ENCODE results near the gene MXD1.
"Not testable (repeated sequence)": the region's sequence is repeated elsewhere in the genome, so short reads cannot be mapped to it uniquely, and the experiment has no call there.

MXD1 gene

GRCh38 chr2:69946351-69947324 is 31.7 kb downstream of the MXD1 start:
- Histone ChIP-seq H3K27ac (ENCODE audit: low read depth, low read length) (no peak overlapping the region), H3K4me1 (ENCODE audit: insufficient read depth, low read length) (0 out of 2 replicates have a peak, but pooled peaks cover 5% of the 10 kb centered on the region), H3K4me3 (ENCODE audit: low read length) (no peak overlapping the region), H3K27me3 (ENCODE audit: insufficient read depth, low read length) (no peaks in the 10 kb centered on the region), H3K9me3 (ENCODE audit: insufficient read depth, low read depth, low read length) (no peaks in the 10 kb centered on the region), H3K36me3 (ENCODE audit: insufficient read depth, low read length) (no peaks in the 10 kb centered on the region), H3K9ac (ENCODE audit: low read depth, low read length) (no peak overlapping the region)
- WGBS, result 87% methylated on average over 13 of the region's 13 CpGs

DNA sequence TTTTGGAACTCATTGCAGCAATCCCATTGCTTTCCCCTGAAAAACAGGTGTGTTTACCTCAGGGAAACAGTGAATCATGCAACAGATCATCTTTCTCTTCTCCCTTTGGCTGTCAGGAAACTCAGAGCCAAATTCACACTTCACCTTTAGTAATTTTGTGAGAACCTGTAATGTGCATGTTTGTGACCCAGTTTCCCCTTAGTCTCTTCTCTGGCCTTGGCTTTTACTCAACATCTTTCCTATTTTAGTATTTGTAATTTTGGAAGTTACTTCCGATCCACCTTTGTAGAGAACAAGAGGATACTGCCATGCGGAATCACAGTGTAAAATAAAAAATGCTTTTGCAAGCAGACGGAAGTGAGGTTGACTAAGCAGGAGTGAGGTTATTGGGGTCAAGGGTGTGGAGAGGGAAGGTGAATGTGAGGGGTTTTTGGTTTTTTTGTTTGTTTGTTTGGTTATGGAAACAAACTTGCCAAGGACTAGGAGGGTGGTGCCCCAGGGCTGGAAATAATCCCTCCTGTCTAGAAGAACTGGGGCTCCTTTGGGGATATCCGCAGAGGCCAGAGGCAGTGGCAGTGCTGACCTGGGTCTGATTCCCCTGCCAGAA is 32.5 kb downstream of the MXD1 start:
- Histone ChIP-seq H3K27ac (ENCODE audit: low read depth, low read length) (no peak overlapping the region), H3K4me1 (ENCODE audit: insufficient read depth, low read length) (0 out of 2 replicates have a peak, but pooled peaks cover 5% of the 10 kb centered on the region), H3K27me3 (ENCODE audit: insufficient read depth, low read length) (no peaks in the 10 kb centered on the region), H3K9me3 (ENCODE audit: insufficient read depth, low read depth, low read length) (no peaks in the 10 kb centered on the region), H3K9ac (ENCODE audit: low read depth, low read length) (no peak overlapping the region), H3K36me3 (ENCODE audit: insufficient read depth, low read length) (no peaks in the 10 kb centered on the region), H3K4me3 (ENCODE audit: low read length) (no peak overlapping the region)
- WGBS, result 95% methylated on average over 4 of the region's 4 CpGs

GRCh38 chr2:69948032-69948962 is 33.4 kb downstream of the MXD1 start:
- Histone ChIP-seq H3K9me3 (ENCODE audit: insufficient read depth, low read depth, low read length) (no peaks in the 10 kb centered on the region), H3K36me3 (ENCODE audit: insufficient read depth, low read length) (no peaks in the 10 kb centered on the region), H3K27me3 (ENCODE audit: insufficient read depth, low read length) (no peaks in the 10 kb centered on the region), H3K9ac (ENCODE audit: low read depth, low read length) (no peak overlapping the region), H3K27ac (ENCODE audit: low read depth, low read length) (no peak overlapping the region), H3K4me3 (ENCODE audit: low read length) (no peak overlapping the region), H3K4me1 (ENCODE audit: insufficient read depth, low read length) (0 out of 2 replicates have a peak, but pooled peaks cover 5% of the 10 kb centered on the region)
- WGBS, result 70% methylated on average over 35 of the region's 35 CpGs

GRCh38 chr2:69948963-69949645 is 34.2 kb downstream of the MXD1 start:
- Histone ChIP-seq H3K9me3 (ENCODE audit: insufficient read depth, low read depth, low read length) (no peaks in the 10 kb centered on the region), H3K36me3 (ENCODE audit: insufficient read depth, low read length) (no peaks in the 10 kb centered on the region), H3K4me1 (ENCODE audit: insufficient read depth, low read length) (0 out of 2 replicates have a peak, but pooled peaks cover 5% of the 10 kb centered on the region), H3K9ac (ENCODE audit: low read depth, low read length) (no peak overlapping the region), H3K4me3 (ENCODE audit: low read length) (no peak overlapping the region), H3K27ac (ENCODE audit: low read depth, low read length) (no peak overlapping the region), H3K27me3 (ENCODE audit: insufficient read depth, low read length) (no peaks in the 10 kb centered on the region)
- 89% methylated on average over 21 of the region's 21 CpGs for WGBS

- no peaks in the 10 kb centered on the region for H3K36me3 ChIP-seq (ENCODE audit: insufficient read depth, low read length)
- 0 out of 2 replicates have a peak, but pooled peaks cover 5% of the 10 kb centered on the region for H3K4me1 ChIP-seq (ENCODE audit: insufficient read depth, low read length)
- H3K27me3 ChIP-seq (ENCODE audit: insufficient read depth, low read length), result no peaks in the 10 kb centered on the region
- 97% methylated on average over 3 of the region's 5 CpGs for WGBS
- H3K9ac ChIP-seq (ENCODE audit: low read depth, low read length), result no peak overlapping the region
- H3K27ac ChIP-seq (ENCODE audit: low read depth, low read length), result no peak overlapping the region
- H3K9me3 ChIP-seq (ENCODE audit: insufficient read depth, low read depth, low read length), result no peaks in the 10 kb centered on the region
- H3K4me3 ChIP-seq (ENCODE audit: low read length), result no peak overlapping the region
Measured at GRCh38 chr2:69950241-69950640, 35.3 kb downstream of the MXD1 start.

GRCh38 chr2:69950671-69951070 is 35.8 kb downstream of the MXD1 start:
- H3K9me3 ChIP-seq (ENCODE audit: insufficient read depth, low read depth, low read length); H3K36me3 ChIP-seq (ENCODE audit: insufficient read depth, low read length); H3K4me1 ChIP-seq (ENCODE audit: insufficient read depth, low read length); H3K27ac ChIP-seq (ENCODE audit: low read depth, low read length); H3K4me3 ChIP-seq (ENCODE audit: low read length); H3K9ac ChIP-seq (ENCODE audit: low read depth, low read length); H3K27me3 ChIP-seq (ENCODE audit: insufficient read depth, low read length): not testable (repeated sequence)
- WGBS, result 97% methylated on average over 3 of the region's 3 CpGs

DNA sequence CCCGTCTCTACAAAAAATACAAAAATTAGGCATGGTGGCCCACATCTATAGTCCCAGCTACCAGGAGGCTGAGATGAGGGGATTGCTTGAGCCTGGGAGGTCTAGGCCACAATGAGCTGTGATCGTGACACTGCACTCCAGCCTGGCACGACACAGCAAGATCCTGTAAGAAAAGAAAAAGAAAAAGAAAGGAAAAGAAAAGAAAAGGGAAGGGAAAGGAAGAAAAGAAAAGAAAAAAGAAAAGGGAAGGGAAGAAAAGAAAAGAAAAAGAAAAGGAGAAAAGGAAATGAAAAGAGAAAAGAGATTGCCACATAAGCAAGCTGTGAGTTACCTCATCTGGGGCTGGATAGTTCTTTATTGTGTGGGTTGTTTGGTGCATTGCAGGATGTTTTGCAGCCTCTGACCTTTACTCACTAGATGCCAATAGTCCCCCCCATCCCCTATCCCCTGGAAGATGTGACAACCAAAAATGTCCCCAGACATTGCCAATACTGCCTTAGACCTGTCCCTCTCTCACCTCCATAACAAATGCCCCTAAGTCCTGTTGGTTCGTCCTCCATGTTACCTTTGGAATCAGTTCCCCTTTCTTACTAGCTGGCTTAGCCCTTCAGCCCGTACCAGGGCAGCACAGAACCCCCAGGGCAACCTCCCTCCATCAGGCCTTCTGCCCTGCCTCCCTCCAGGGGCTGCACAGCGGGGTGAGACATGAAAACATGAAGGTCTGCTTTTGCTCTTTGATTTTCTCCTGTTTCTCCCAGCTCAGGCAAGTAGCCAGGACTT is 37.6 kb downstream of the MXD1 start:
- H3K27me3 ChIP-seq (ENCODE audit: insufficient read depth, low read length), result no peaks in the 10 kb centered on the region
- no peaks in the 10 kb centered on the region for H3K9me3 ChIP-seq (ENCODE audit: insufficient read depth, low read depth, low read length)
- no peak overlapping the region for H3K27ac ChIP-seq (ENCODE audit: low read depth, low read length)
- H3K4me3 ChIP-seq (ENCODE audit: low read length), result no peak overlapping the region
- no peak overlapping the region for H3K9ac ChIP-seq (ENCODE audit: low read depth, low read length)
- 92% methylated on average over 6 of the region's 6 CpGs for WGBS
- no peaks in the 10 kb centered on the region for H3K36me3 ChIP-seq (ENCODE audit: insufficient read depth, low read length)
- no peaks in the 10 kb centered on the region for H3K4me1 ChIP-seq (ENCODE audit: insufficient read depth, low read length)

DNA sequence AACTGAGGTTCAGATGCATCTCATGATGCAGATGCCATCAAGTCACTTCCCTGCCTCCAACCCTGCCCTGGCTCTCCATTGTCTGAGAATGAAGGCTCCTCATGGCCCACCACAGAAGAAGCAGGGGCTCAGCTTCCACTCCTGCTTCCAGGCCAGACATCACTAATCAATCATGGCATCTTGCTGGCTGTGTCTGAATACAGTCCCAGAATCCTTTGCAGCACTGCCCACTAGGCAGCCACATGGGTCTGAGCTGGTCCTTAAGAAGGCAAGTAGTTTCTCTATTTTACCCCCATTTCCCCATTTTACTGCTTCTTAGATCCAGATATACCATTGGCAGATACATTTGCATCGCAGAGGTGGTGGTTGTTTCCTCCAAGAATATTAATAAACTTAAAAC is 39.2 kb downstream of the MXD1 start:
- 100% methylated on average over 1 of the region's 1 CpG for WGBS

GRCh38 chr2:69955029-69955428 is 40.1 kb downstream of the MXD1 start:
- 93% methylated on average over 11 of the region's 11 CpGs for WGBS
- H3K4me3 ChIP-seq (ENCODE audit: low read length), result no peak overlapping the region
- no peak overlapping the region for H3K9ac ChIP-seq (ENCODE audit: low read depth, low read length)

More for the DNA sequence above, 39.2 kb downstream of the MXD1 start:
- no peaks in the 10 kb centered on the region for H3K4me1 ChIP-seq (ENCODE audit: insufficient read depth, low read length)
- H3K27ac ChIP-seq (ENCODE audit: low read depth, low read length), result no peak overlapping the region
- no peak overlapping the region for H3K4me3 ChIP-seq (ENCODE audit: low read length)
- no peaks in the 10 kb centered on the region for H3K9me3 ChIP-seq (ENCODE audit: insufficient read depth, low read depth, low read length)
- no peaks in the 10 kb centered on the region for H3K27me3 ChIP-seq (ENCODE audit: insufficient read depth, low read length)
- H3K36me3 ChIP-seq (ENCODE audit: insufficient read depth, low read length), result no peaks in the 10 kb centered on the region
- H3K9ac ChIP-seq (ENCODE audit: low read depth, low read length), result no peak overlapping the region

DNA sequence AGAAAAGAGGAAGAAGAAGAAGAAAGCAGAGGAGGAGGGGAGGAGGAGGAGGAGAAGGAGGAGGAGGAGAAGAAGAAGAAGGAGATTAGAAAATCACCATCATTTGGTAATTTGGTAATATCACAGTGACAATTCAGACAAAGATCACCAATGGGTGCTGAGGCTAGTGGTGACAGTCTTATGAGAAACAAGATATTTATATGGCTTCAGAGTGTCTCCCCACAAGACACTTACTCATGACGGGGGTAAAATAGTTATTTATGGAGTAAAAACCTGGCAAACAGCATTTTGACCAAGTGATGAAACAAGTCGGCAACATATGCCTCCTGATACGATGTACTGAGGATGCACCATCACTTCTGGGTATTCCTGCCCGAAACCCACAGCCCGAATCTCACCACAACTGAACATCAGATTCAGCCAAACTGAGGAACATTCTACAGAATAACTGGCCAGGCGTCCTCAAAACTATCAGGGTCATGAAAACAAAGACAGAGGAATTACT is 41.6 kb downstream of the MXD1 start:
- 91% methylated on average over 6 of the region's 6 CpGs for WGBS
- H3K27ac ChIP-seq (ENCODE audit: low read depth, low read length), result no peak overlapping the region
- H3K4me1 ChIP-seq (ENCODE audit: insufficient read depth, low read length), result no peaks in the 10 kb centered on the region
- no peak overlapping the region for H3K4me3 ChIP-seq (ENCODE audit: low read length)
- no peaks in the 10 kb centered on the region for H3K27me3 ChIP-seq (ENCODE audit: insufficient read depth, low read length)
- no peak overlapping the region for H3K9ac ChIP-seq (ENCODE audit: low read depth, low read length)
- no peaks in the 10 kb centered on the region for H3K9me3 ChIP-seq (ENCODE audit: insufficient read depth, low read depth, low read length)
- H3K36me3 ChIP-seq (ENCODE audit: insufficient read depth, low read length), result no peaks in the 10 kb centered on the region

More at GRCh38 chr2:69955029-69955428, 40.1 kb downstream of the MXD1 start:
- Histone ChIP-seq H3K9me3 (ENCODE audit: insufficient read depth, low read depth, low read length) (no peaks in the 10 kb centered on the region), H3K27me3 (ENCODE audit: insufficient read depth, low read length) (no peaks in the 10 kb centered on the region), H3K36me3 (ENCODE audit: insufficient read depth, low read length) (no peaks in the 10 kb centered on the region), H3K27ac (ENCODE audit: low read depth, low read length) (no peak overlapping the region), H3K4me1 (ENCODE audit: insufficient read depth, low read length) (no peaks in the 10 kb centered on the region)
